ENCODE measurements around the gene KLHL41.
"Not testable (repeated sequence)": the region's sequence is repeated elsewhere in the genome, so short reads cannot be mapped to it uniquely, and the experiment has no call there.

The KLHL41 gene

DNA sequence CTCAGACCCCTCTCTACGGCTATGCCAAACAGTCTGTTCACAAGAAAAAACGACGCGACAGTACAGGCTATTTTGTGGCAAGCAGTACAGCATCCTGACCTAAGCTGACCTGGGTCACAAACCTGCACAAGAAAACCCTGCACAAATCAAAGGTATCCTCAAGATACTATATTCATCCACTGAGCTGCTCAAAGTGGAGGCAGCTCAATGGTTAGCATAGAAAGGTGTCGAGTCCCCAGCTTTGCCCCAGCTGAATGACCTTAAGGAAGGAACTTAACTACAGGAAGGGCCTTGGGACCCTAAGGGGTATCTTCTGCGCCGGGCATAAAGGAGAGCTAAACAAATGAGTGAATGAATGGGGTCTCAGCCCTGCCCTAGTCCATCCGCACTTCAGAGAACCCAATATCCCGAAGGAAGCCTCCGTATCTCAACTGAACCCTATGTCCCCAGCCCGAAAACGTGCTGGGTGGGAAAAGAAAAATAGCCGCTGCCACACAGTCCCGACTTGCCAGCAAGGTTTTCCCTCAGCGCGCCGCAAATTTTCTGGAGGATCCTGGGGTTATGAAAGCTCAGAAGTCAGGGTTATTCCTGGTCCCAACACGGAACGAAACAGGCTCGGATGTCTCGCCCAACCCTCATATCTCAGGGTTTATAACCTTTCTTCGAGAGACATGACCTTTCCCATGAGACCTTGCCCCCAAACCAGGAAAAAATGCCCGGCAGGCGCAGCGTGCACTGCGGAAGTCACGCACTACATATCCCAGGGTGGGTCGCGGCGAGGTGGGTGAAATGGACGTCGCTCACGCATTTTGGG, 63.9 kb downstream of the KLHL41 start, which contains the start of gene FASTKD1:
Gene FASTKD1 (minus strand): TSS at position 706 of the 814 bp plus-strand sequence. CDS start 1,836 bp downstream, outside the sequence.
- DNase-seq, result peak; percentile 98

- DNase-seq, result no peak
Measured at GRCh38 chr2:169573974-169574299, 64.4 kb downstream of the KLHL41 start.

GRCh38 chr2:169574539-169574938, 65.0 kb downstream of the KLHL41 start:
- not testable (repeated sequence) for DNase-seq

DNA sequence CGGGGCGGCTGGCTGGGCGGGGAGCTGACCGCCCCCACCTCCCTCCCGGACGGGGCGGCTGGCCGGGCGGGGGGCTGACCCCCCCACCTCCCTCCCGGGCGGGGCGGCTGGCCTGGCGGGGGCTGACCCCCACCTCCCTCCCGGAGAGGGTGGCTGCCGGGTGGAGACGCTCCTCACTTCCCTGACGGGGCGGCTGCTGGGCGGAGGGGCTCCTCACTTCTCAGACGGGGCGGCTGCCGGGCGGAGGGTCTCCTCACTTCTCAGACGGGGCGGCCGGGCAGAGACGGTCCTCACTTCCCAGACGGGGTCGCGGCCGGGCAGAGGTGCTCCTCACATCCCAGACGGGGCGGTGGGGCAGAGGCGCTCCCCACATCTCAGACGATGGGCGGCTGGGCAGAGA, 65.8 kb downstream of the KLHL41 start:
- DNase-seq, result not testable (repeated sequence)

Measured in eye (tissue), 1 donor.